SK-N-SH treated with all-trans-retinoic acid at 6 μM for 48 hours (cell line): ENCODE results near the gene BTBD16.

Experiments used
- ATAC-seq: fragments of 200-7000 bp; cut with Tn5 transposase; 3 replicates; pipeline ENCODE4 v1.9.1; 2020; ENCODE audit warnings: mild to moderate bottlenecking, moderate library complexity
- ARNTL ChIP-seq: fragments of 450-650 bp; formaldehyde crosslinking; IDR thresholded peaks from 2 replicates; pipeline ENCODE4 v1.5.0; 2020; ENCODE audit warnings: low read depth, mild to moderate bottlenecking, moderate library complexity, borderline replicate concordance
- BACH2 ChIP-seq: fragments of 250-450 bp; sonication (Bioruptor Pico); IDR thresholded peaks from 2 replicates; pipeline ENCODE4 v1.9.0; 2021; ENCODE audit warnings: mild to moderate bottlenecking, borderline replicate concordance
- CSDC2 ChIP-seq: fragments of 250-450 bp; sonication (Bioruptor Pico); IDR thresholded peaks from 2 replicates; pipeline ENCODE4 v1.5.0; 2020; ENCODE audit warnings: mild to moderate bottlenecking, moderate library complexity
- CSRNP3 ChIP-seq: fragments of 250-450 bp; sonication (Bioruptor Pico); IDR thresholded peaks from 2 replicates; pipeline ENCODE4 v1.5.1; 2021; ENCODE audit warnings: mild to moderate bottlenecking, moderate library complexity
- ESRRG ChIP-seq: fragments of 250-450 bp; sonication (Bioruptor Pico); IDR thresholded peaks from 2 replicates; pipeline ENCODE4 v1.6.1; 2021; ENCODE audit warnings: mild to moderate bottlenecking
- GLIS3 ChIP-seq: fragments of 250-450 bp; sonication (Bioruptor Pico); IDR thresholded peaks from 2 replicates; pipeline ENCODE4 v1.5.0; 2020; ENCODE audit warnings: mild to moderate bottlenecking, moderate library complexity
- ISL1 ChIP-seq: fragments of 250-450 bp; sonication (Bioruptor Pico); IDR thresholded peaks from 2 replicates; pipeline ENCODE4 v2.1.2; 2022; ENCODE audit warnings: mild to moderate bottlenecking, moderate library complexity
- PPARA ChIP-seq: fragments of 250-450 bp; sonication (Bioruptor Pico); IDR thresholded peaks from 2 replicates; pipeline ENCODE4 v1.5.0; 2020; ENCODE audit warnings: mild to moderate bottlenecking, borderline replicate concordance
- RARB ChIP-seq: fragments of 250-450 bp; sonication (Bioruptor Pico); IDR thresholded peaks from 2 replicates; pipeline ENCODE4 v1.8.0; 2021; ENCODE audit warnings: mild to moderate bottlenecking, moderate library complexity
- SNAI2 ChIP-seq: fragments of 250-450 bp; sonication (Bioruptor Pico); IDR thresholded peaks from 2 replicates; pipeline ENCODE4 v1.5.0; 2020; ENCODE audit warnings: mild to moderate bottlenecking, moderate library complexity
- TCF4 ChIP-seq: fragments of 250-450 bp; sonication (Bioruptor Pico); IDR thresholded peaks from 2 replicates; pipeline ENCODE4 v1.8.0; 2021; ENCODE audit warnings: mild to moderate bottlenecking, moderate library complexity, borderline replicate concordance
- TOX ChIP-seq: fragments of 250-450 bp; sonication (Bioruptor Pico); IDR thresholded peaks from 2 replicates; pipeline ENCODE4 v1.8.0; 2021; ENCODE audit warnings: mild to moderate bottlenecking, moderate library complexity, borderline replicate concordance
- ZFP3 ChIP-seq: fragments of 250-450 bp; sonication (Bioruptor Pico); IDR thresholded peaks from 2 replicates; pipeline ENCODE4 v1.5.0; 2020; ENCODE audit warnings: mild to moderate bottlenecking, moderate library complexity
- ZFP30 ChIP-seq: fragments of 450-650 bp; formaldehyde crosslinking; IDR thresholded peaks from 2 replicates; pipeline ENCODE4 v1.5.0; 2022; ENCODE audit warnings: mild to moderate bottlenecking, moderate library complexity
- ZNF565 ChIP-seq: fragments of 450-650 bp; formaldehyde crosslinking; conservative IDR thresholded peaks from 2 replicates; pipeline ENCODE4 v1.5.0; 2020; ENCODE audit warnings: low read depth, mild to moderate bottlenecking, moderate library complexity
- ZNF70 ChIP-seq: fragments of 450-650 bp; formaldehyde crosslinking; IDR thresholded peaks from 2 replicates; pipeline ENCODE4 v1.5.0; 2020; ENCODE audit warnings: mild to moderate bottlenecking, moderate library complexity
- ZNF8 ChIP-seq: fragments of 450-650 bp; formaldehyde crosslinking; IDR thresholded peaks from 2 replicates; pipeline ENCODE4 v1.5.0; 2020; ENCODE audit warnings: mild to moderate bottlenecking, moderate library complexity
- TF ChIP-seq, protein P1 (sequence below): fragments of 250-450 bp; sonication (Bioruptor Pico); IDR thresholded peaks from 2 replicates; pipeline ENCODE4 v1.8.0; 2020; ENCODE audit warnings: mild to moderate bottlenecking, moderate library complexity, borderline replicate concordance
- TF ChIP-seq, protein P2 (sequence below): fragments of 250-450 bp; sonication (Bioruptor Pico); IDR thresholded peaks from 2 replicates; pipeline ENCODE4 v1.5.0; 2020; ENCODE audit warnings: mild to moderate bottlenecking, moderate library complexity
- TF ChIP-seq, protein P3 (sequence below): fragments of 250-450 bp; sonication (Bioruptor Pico); IDR thresholded peaks from 2 replicates; pipeline ENCODE4 v1.5.1; 2020; ENCODE audit warnings: low read depth, mild to moderate bottlenecking, moderate library complexity
- TF ChIP-seq, protein P4 (sequence below): fragments of 250-450 bp; sonication (Bioruptor Pico); IDR thresholded peaks from 2 replicates; pipeline ENCODE4 v1.8.0; 2021; ENCODE audit warnings: low read depth, mild to moderate bottlenecking, moderate library complexity, borderline replicate concordance

BTBD16 gene

DNA sequence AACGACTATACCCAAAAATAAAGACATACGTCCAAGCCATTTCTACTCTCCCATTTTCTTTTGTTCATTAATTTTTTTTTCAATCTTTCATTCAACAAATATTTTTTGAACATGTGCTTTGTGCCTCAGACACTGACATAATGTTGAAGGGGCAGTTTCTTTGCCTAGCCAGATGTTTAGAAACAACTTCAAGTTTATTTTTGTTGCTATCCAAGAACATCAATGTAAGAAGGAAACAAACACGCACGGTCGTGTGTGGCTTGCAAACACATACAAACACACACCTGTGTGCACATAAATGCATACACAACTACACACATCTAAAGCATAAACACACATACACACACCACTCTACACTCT lies 39.9 kb downstream of the BTBD16 start:
- no peak for TF ChIP-seq CSDC2 (CRISPR knock-in tag)
- TF ChIP-seq GLIS3 = no peak
- no peak for TF ChIP-seq TOX (CRISPR knock-in tag)
- TF ChIP-seq, protein P1, sequence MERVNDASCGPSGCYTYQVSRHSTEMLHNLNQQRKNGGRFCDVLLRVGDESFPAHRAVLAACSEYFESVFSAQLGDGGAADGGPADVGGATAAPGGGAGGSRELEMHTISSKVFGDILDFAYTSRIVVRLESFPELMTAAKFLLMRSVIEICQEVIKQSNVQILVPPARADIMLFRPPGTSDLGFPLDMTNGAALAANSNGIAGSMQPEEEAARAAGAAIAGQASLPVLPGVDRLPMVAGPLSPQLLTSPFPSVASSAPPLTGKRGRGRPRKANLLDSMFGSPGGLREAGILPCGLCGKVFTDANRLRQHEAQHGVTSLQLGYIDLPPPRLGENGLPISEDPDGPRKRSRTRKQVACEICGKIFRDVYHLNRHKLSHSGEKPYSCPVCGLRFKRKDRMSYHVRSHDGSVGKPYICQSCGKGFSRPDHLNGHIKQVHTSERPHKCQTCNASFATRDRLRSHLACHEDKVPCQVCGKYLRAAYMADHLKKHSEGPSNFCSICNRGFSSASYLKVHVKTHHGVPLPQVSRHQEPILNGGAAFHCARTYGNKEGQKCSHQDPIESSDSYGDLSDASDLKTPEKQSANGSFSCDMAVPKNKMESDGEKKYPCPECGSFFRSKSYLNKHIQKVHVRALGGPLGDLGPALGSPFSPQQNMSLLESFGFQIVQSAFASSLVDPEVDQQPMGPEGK (CRISPR knock-in tag) = no peak
- TF ChIP-seq ISL1 (CRISPR knock-in tag) = no peak
- TF ChIP-seq, protein P2, sequence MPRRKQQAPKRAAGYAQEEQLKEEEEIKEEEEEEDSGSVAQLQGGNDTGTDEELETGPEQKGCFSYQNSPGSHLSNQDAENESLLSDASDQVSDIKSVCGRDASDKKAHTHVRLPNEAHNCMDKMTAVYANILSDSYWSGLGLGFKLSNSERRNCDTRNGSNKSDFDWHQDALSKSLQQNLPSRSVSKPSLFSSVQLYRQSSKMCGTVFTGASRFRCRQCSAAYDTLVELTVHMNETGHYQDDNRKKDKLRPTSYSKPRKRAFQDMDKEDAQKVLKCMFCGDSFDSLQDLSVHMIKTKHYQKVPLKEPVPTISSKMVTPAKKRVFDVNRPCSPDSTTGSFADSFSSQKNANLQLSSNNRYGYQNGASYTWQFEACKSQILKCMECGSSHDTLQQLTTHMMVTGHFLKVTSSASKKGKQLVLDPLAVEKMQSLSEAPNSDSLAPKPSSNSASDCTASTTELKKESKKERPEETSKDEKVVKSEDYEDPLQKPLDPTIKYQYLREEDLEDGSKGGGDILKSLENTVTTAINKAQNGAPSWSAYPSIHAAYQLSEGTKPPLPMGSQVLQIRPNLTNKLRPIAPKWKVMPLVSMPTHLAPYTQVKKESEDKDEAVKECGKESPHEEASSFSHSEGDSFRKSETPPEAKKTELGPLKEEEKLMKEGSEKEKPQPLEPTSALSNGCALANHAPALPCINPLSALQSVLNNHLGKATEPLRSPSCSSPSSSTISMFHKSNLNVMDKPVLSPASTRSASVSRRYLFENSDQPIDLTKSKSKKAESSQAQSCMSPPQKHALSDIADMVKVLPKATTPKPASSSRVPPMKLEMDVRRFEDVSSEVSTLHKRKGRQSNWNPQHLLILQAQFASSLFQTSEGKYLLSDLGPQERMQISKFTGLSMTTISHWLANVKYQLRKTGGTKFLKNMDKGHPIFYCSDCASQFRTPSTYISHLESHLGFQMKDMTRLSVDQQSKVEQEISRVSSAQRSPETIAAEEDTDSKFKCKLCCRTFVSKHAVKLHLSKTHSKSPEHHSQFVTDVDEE (CRISPR knock-in tag) = no peak
- TF ChIP-seq CSRNP3 (CRISPR knock-in tag) = no peak
- no peak for TF ChIP-seq ZFP3 (CRISPR knock-in tag)
- no peak for TF ChIP-seq ZNF8
- no peak for TF ChIP-seq ESRRG (CRISPR knock-in tag)
- TF ChIP-seq RARB (CRISPR knock-in tag) = no peak
- TF ChIP-seq BACH2 (CRISPR knock-in tag) = no peak
- no peak for TF ChIP-seq ZNF70 (CRISPR knock-in tag)
- TF ChIP-seq, protein P3, sequence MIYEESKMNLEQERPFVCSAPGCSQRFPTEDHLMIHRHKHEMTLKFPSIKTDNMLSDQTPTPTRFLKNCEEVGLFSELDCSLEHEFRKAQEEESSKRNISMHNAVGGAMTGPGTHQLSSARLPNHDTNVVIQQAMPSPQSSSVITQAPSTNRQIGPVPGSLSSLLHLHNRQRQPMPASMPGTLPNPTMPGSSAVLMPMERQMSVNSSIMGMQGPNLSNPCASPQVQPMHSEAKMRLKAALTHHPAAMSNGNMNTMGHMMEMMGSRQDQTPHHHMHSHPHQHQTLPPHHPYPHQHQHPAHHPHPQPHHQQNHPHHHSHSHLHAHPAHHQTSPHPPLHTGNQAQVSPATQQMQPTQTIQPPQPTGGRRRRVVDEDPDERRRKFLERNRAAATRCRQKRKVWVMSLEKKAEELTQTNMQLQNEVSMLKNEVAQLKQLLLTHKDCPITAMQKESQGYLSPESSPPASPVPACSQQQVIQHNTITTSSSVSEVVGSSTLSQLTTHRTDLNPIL = no peak
- no peak for TF ChIP-seq SNAI2 (CRISPR knock-in tag)
- no peak for TF ChIP-seq TCF4
- no peak for TF ChIP-seq ARNTL (CRISPR knock-in tag)
- no peak for TF ChIP-seq ZFP30 (CRISPR knock-in tag)
- TF ChIP-seq, protein P4, sequence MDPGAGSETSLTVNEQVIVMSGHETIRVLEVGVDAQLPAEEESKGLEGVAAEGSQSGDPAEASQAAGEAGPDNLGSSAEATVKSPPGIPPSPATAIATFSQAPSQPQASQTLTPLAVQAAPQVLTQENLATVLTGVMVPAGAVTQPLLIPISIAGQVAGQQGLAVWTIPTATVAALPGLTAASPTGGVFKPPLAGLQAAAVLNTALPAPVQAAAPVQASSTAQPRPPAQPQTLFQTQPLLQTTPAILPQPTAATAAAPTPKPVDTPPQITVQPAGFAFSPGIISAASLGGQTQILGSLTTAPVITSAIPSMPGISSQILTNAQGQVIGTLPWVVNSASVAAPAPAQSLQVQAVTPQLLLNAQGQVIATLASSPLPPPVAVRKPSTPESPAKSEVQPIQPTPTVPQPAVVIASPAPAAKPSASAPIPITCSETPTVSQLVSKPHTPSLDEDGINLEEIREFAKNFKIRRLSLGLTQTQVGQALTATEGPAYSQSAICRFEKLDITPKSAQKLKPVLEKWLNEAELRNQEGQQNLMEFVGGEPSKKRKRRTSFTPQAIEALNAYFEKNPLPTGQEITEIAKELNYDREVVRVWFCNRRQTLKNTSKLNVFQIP (CRISPR knock-in tag) = no peak
- no peak for TF ChIP-seq ZNF565 (CRISPR knock-in tag)
- ATAC-seq = no peak

DNA sequence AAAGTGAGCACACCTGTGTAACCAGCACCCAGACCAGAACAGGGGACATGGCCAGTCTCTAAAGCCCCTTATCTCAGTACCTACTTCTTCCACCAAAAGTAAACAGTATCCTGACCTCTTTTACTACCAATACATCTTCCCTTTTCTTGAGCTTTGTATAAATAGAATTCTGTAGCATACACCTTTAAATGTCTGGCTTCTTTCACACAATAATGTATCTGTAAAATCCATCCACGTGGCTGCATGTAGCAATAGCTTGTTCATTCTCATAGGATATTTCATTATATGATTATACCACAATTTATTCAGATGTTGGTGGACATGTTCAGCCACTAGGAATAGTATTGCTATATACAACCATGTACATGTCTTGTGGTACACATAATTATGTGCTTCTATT lies 40.6 kb downstream of the BTBD16 start:
- TF ChIP-seq PPARA (no peak), ZNF70 (CRISPR knock-in tag) (no peak), BACH2 (CRISPR knock-in tag) (no peak)
- TF ChIP-seq, protein P3 = no peak
- no peak for ATAC-seq
